ENCODE data around the gene SI. TPM values are rescaled to one million over a fixed set of nuclear protein-coding genes. Genes with fewer than 3 reads are reported as not detected.

SI gene
- total and polyA plus RNA-seq, 9 of the 15 experiments (the other 6 are each of a cell fraction or from before 2014, with no cell fraction given) = not detected

- Histone ChIP-seq H2AFZ (ENCODE audit: low read depth, low read length) (no peak overlapping the region), H3K27ac (ENCODE audit: extremely low read depth, low read depth, low read length) (no peak overlapping the region), H3K9me1 (ENCODE audit: control insufficient read depth, insufficient read depth, low read length) (no peaks in the 10 kb centered on the region), H3K4me1 (replicated peaks in 1 of 2; ENCODE audit: control insufficient read depth in 2 of 2, insufficient read depth in 2 of 2, low read length in 2 of 2) (no peaks in the 10 kb centered on the region), H3K36me3 (ENCODE audit: control insufficient read depth, insufficient read depth, low read length) (no peaks in the 10 kb centered on the region), H3K4me3 (no peak overlapping the region), H3K4me2 (ENCODE audit: insufficient read depth, low read length) (no peak overlapping the region), H3K27me3 (ENCODE audit: control insufficient read depth in 2 of 2, insufficient read depth in 2 of 2, low read length in 2 of 2) (no peaks in the 10 kb centered on the region), H3K79me2 (ENCODE audit: control insufficient read depth, insufficient read depth, low read length) (no peaks in the 10 kb centered on the region), H3K9me3 (replicated peaks; ENCODE audit: control insufficient read depth, insufficient read depth, low read depth, low read length) (no peaks in the 10 kb centered on the region), H3K9ac (ENCODE audit: insufficient read depth in 1 of 2, low read depth in 2 of 2, low read length in 2 of 2) (no peak overlapping the region), H4K20me1 (replicated peaks; ENCODE audit: control insufficient read depth, insufficient read depth, low read length) (no peaks in the 10 kb centered on the region)
- TF ChIP-seq ZEB2 (IDR thresholded peaks at IDR 0.05) = no peak
- no peak for TF ChIP-seq SREBF1 (IDR thresholded peaks at IDR 0.05; ENCODE audit: borderline replicate concordance, low read depth, low read length)
- no peak for TF ChIP-seq KLF10 (CRISPR knock-in tag; IDR thresholded peaks at IDR 0.05)
- no peak for TF ChIP-seq E2F8 (IDR thresholded peaks at IDR 0.05; ENCODE audit: low read depth, partially characterized antibody)
- no peak for TF ChIP-seq ZBTB43 (CRISPR knock-in tag; IDR thresholded peaks at IDR 0.05)
- TF ChIP-seq ZNF165 (CRISPR knock-in tag; IDR thresholded peaks at IDR 0.05; ENCODE audit: borderline replicate concordance) = no peak
- no peak for TF ChIP-seq PRMT5 (CRISPR knock-in tag; IDR thresholded peaks at IDR 0.05)
- TF ChIP-seq SAFB2 (IDR thresholded peaks at IDR 0.05; ENCODE audit: borderline replicate concordance, low read depth, low read length, severe bottlenecking) = no peak
- TF ChIP-seq ZNF431 (CRISPR knock-in tag; IDR thresholded peaks at IDR 0.05) = no peak
- TF ChIP-seq IRF2 (CRISPR knock-in tag; IDR thresholded peaks at IDR 0.05) = no peak
- in situ Hi-C loops (cut with MboI) = no loop called here
- FAIRE-seq = no peak
- CTCF ChIA-PET (ENCODE audit: low intra/inter-chr PET ratio) = no interaction called here
- 0% methylated on average over 1 of the region's 1 CpG for WGBS (ENCODE audit: insufficient coverage, low coverage, missing lambda C conversion rate)
- no peak for ATAC-seq
- no TSS peak for BruUV-seq (replicated peaks)
- intact Hi-C loops (cut with micrococcal nuclease) = no loop called here
- DNase-seq (ENCODE audit: extremely low read depth in 1 of 4, low spot score in 3 of 4) = no peak
- POLR2A ChIA-PET = no interaction called here
These were observed 2.9 kb upstream of the SI start for GRCh38 chr3:165081183-165081582.
